HL-60 (cell line): Measurements from ENCODE around the gene KANSL1.

ENCODE experiments used
- DNase-seq, 2 experiments: peaks; one replicate each; pipeline ENCODE4 v3.0.0-alpha.2; 2010 to 2020; ENCODE audit warnings: low read depth in 1 of 2, low spot score in 1 of 2
- H3K27ac ChIP-seq: fragments of 250-450 bp; sonication (Bioruptor Pico); replicated peaks from 2 replicates; pipeline ENCODE4 v1.5.1; 2020; ENCODE audit warnings: mild to moderate bottlenecking, moderate library complexity
- H3K27me3 ChIP-seq: fragments of 250-450 bp; sonication (Bioruptor Pico); 2 replicates; pipeline ENCODE4 v1.5.1; 2021; ENCODE audit warnings: mild to moderate bottlenecking, moderate library complexity; ENCODE audit not compliant: insufficient read depth, poor library complexity, severe bottlenecking
- H3K4me3 ChIP-seq: replicated peaks from 2 replicates; pipeline ENCODE4 v1.5.1; 2011; ENCODE audit warnings: mild to moderate bottlenecking, control low read depth, low read length; ENCODE audit not compliant: insufficient read depth
- GABPA ChIP-seq: IDR thresholded peaks from 2 replicates; pipeline ENCODE4 v1.6.1; 2012; ENCODE audit warnings: low read depth
- POLR2AphosphoS5 ChIP-seq: IDR thresholded peaks from 2 replicates; pipeline ENCODE4 v1.6.1; 2012; ENCODE audit warnings: low read depth
- SPI1 ChIP-seq: IDR thresholded peaks from 2 replicates; pipeline ENCODE4 v1.6.1; 2012; ENCODE audit warnings: low read depth, mild to moderate bottlenecking, borderline replicate concordance
- TF ChIP-seq, protein P1 (sequence below): IDR thresholded peaks from one replicate; pipeline ENCODE4 v1.5.1; 2011; ENCODE audit warnings: low read length, control low read depth, inconsistent platforms; ENCODE audit not compliant: insufficient read depth
- TF ChIP-seq, protein P2 (sequence below): IDR thresholded peaks from 2 replicates; pipeline ENCODE4 v1.6.1; 2012; ENCODE audit warnings: low read depth; ENCODE audit not compliant: insufficient replicate concordance

The KANSL1 gene

DNA sequence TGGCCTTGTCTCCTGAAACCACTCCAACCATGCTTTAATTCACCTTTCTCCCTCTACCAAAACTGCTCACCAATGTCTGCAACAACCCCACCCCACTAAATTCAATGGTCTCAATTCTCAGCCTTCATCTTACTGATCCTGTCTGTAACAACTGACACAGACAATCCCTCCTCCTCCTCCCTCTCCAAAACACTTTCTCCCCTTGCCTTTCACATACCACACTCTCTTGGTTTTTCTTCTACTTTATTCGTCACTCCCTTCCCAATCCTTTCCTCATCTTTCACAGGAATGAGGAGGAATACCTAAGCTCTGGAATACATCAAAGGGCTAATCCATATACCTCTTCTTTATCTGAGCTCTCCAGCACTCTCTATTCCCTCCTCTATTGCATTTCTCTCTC, 128.8 kb downstream of the KANSL1 start:
- TF ChIP-seq GABPA, result no peak
- TF ChIP-seq, protein P1, sequence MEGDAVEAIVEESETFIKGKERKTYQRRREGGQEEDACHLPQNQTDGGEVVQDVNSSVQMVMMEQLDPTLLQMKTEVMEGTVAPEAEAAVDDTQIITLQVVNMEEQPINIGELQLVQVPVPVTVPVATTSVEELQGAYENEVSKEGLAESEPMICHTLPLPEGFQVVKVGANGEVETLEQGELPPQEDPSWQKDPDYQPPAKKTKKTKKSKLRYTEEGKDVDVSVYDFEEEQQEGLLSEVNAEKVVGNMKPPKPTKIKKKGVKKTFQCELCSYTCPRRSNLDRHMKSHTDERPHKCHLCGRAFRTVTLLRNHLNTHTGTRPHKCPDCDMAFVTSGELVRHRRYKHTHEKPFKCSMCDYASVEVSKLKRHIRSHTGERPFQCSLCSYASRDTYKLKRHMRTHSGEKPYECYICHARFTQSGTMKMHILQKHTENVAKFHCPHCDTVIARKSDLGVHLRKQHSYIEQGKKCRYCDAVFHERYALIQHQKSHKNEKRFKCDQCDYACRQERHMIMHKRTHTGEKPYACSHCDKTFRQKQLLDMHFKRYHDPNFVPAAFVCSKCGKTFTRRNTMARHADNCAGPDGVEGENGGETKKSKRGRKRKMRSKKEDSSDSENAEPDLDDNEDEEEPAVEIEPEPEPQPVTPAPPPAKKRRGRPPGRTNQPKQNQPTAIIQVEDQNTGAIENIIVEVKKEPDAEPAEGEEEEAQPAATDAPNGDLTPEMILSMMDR, result no peak
- TF ChIP-seq POLR2AphosphoS5, result no peak
- TF ChIP-seq, protein P2, sequence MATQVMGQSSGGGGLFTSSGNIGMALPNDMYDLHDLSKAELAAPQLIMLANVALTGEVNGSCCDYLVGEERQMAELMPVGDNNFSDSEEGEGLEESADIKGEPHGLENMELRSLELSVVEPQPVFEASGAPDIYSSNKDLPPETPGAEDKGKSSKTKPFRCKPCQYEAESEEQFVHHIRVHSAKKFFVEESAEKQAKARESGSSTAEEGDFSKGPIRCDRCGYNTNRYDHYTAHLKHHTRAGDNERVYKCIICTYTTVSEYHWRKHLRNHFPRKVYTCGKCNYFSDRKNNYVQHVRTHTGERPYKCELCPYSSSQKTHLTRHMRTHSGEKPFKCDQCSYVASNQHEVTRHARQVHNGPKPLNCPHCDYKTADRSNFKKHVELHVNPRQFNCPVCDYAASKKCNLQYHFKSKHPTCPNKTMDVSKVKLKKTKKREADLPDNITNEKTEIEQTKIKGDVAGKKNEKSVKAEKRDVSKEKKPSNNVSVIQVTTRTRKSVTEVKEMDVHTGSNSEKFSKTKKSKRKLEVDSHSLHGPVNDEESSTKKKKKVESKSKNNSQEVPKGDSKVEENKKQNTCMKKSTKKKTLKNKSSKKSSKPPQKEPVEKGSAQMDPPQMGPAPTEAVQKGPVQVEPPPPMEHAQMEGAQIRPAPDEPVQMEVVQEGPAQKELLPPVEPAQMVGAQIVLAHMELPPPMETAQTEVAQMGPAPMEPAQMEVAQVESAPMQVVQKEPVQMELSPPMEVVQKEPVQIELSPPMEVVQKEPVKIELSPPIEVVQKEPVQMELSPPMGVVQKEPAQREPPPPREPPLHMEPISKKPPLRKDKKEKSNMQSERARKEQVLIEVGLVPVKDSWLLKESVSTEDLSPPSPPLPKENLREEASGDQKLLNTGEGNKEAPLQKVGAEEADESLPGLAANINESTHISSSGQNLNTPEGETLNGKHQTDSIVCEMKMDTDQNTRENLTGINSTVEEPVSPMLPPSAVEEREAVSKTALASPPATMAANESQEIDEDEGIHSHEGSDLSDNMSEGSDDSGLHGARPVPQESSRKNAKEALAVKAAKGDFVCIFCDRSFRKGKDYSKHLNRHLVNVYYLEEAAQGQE, result no peak
- TF ChIP-seq SPI1, result no peak
- H3K27ac ChIP-seq, result no peak overlapping the region
- no peak overlapping the region for H3K4me3 ChIP-seq
- no peaks in the 10 kb centered on the region for H3K27me3 ChIP-seq
- DNase-seq, result no peak

DNA sequence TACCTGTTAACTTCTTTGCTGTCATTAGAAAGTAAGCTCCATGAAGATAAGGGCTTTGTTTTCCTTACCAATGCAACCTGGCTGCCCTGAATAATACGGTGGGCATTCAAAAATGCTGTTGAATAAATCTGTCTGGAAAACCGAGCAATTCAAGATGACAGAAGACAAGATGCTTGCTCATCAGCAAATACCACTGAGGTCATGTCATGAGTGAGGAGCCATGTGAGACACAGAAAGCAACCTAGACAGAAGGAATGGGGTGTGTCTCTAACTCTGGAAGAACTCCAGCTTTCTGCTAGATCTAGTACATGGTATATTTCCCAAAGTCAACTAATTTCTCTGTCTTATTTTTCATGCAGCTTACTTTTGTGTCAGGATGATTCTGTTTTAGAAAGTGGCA, 130.0 kb downstream of the KANSL1 start:
- Histone ChIP-seq H3K27ac (no peak overlapping the region), H3K4me3 (no peak overlapping the region), H3K27me3 (no peaks in the 10 kb centered on the region)
- no peak for TF ChIP-seq SPI1
- no peak for TF ChIP-seq POLR2AphosphoS5
- no peak for DNase-seq

DNA sequence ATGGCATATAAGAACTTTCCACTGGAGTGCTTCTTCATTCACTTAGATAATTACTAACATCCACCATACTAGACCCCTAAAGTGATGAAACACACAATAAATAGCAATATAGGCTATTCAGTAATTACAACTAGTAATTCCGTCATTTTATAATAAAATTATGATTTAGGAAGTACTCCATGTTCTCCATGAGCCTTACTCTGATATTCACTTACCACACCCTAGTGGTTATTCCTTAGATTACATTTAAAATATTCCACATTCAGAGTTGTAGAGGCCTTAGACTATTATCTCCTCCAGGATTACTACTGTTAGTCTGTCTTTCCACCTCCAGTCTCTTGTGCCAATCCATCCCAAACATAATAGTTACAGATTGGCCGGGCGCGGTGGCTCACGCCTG, 131.8 kb downstream of the KANSL1 start:
- TF ChIP-seq GABPA (no peak), SPI1 (no peak), POLR2AphosphoS5 (no peak)
- TF ChIP-seq, protein P1, result no peak
- TF ChIP-seq, protein P2, result no peak
- no peak overlapping the region for H3K27ac ChIP-seq
- DNase-seq, result no peak
- H3K27me3 ChIP-seq, result no peaks in the 10 kb centered on the region
- H3K4me3 ChIP-seq, result no peak overlapping the region

DNA sequence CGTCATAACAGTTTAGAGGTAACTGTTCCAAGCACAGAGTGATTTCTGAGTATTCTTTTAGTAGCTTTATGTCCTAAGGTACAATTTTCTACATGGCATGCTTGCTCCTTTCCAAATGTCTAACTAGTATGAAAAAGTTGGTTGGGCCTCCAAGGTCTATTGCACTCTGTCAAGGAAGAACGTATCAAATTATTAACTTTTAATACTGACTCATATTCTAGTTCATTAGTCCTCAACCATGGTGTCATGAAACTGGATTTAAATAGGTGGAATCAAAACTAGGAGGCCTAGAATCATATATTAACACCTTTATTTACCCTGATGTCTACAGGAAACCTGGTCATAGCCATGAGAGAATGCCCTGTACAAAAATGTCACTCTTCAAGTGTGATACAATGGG, 132.8 kb downstream of the KANSL1 start:
- TF ChIP-seq, protein P2, result no peak
- TF ChIP-seq GABPA, result no peak
- TF ChIP-seq POLR2AphosphoS5, result no peak
- no peak for TF ChIP-seq SPI1
- TF ChIP-seq, protein P1, result no peak
- no peak overlapping the region for H3K27ac ChIP-seq
- no peak overlapping the region for H3K4me3 ChIP-seq
- H3K27me3 ChIP-seq, result no peaks in the 10 kb centered on the region
- no peak for DNase-seq
